ENCODE data around the gene ERN2.
A peak's percentile ranks its signal among the peaks of the same experiment; 100 is the strongest.
"Not testable (repeated sequence)": the region's sequence is repeated elsewhere in the genome, so short reads cannot be mapped to it uniquely, and the experiment has no call there.

ERN2 gene

GRCh38 chr16:23722613-23723240 lies 9.7 kb upstream of the ERN2 start:
- not testable (repeated sequence) for DNase-seq (ENCODE audit: low spot score)

DNA sequence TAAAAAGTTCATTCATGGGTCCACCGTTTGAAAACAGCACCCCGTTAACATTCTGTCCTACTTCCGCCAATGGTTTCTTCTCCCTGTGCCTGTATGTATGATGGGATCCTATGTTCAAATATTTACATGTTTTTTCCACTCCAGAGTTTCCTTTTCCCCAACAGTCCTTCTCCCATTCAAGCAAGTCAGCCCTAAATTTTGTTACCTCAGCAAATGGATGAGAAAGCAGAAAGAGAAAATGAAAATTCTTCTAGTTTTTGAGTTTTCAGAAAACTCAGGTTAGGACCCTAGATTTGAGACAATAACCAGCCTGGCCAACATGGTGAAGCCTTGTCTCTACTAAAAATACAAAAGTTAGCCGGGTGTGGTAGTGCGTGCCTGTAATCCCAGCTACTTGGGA lies 3.5 kb upstream of the ERN2 start:
- DNase-seq (ENCODE audit: low spot score), result no peak

DNA sequence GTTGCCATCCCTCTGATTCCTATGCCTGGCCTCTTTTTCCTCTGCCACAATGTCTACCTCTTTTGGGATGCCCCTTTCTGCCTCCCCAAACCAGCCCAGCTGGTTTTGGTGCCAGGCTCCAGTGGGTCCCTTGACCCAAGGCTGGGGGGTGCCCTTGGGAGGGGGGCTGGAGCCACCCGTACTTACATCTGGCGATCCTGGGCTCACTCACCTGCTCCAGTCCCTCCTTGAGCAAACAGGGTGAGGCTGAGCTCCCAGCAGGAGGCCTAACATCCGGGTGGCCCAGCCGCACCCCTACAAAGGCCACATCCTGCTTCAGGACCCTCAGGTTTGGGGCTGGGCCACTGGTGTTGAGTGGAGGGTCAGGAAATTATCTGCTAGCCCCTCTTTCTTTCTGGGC lies 1.2 kb downstream of the ERN2 start:
- DNase-seq (ENCODE audit: low spot score), result no peak

GRCh38 chr16:23710504-23710903 lies 2.5 kb downstream of the ERN2 start:
- no peak for DNase-seq (ENCODE audit: low spot score)

DNA sequence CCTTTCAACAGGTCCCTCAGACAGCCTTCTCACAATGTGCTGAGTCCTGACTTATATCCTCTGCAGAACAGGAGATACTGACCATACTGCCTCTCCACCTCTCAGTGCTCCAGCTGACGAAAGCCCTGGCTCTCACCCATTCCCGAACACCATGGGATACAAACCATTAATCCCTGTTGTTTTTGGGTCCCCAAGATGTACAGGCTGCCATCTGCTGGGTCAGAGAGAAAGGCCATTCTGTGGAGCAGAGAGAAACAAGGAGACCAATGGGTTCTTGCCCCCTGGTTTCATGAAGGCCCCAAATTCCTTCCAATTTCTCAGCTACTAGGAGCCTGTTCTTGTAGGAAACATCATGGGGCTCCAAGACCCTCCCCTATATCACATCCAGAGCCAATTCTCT lies 3.0 kb downstream of the ERN2 start:
- DNase-seq (ENCODE audit: low spot score), result no peak

DNA sequence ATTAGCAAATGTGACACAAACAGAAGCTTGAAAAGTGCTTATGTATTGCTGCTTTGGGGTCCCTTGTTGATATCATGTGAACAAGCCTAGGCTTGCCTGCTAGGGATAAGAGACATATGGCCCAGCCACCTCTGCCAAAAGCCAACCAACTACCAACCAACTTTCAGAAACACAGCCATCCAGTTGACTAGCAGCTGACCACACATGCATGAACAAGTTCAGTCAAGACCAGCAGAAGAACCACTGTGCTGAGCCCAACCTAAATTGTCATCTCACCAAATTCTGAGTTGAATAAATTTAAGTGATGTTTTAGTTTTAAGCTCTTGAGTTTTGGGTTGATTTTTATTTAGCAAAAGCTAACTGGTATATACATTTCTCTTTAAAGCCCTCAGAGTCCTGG lies 3.5 kb downstream of the ERN2 start:
- DNase-seq (ENCODE audit: low spot score), result no peak

DNA sequence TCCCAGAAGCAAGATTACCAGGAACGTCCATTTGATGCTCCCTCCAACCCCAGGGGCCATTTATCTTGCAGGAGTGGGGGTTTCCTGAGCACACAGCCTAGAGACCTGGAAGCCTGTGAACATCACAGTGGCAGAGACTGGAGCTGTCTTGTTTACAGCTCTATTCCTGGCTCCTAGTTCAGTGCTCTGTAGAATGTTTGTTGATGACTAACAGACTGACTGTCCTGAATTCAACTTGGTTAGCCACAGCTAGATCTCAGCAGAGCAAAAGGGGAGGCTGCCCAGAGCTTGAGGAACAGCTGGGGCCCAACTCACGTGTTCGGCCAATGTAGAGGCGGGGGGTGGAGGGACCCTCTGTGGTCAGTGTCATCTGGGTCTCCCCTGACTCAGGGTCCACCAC lies 6.6 kb downstream of the ERN2 start:
- no peak for DNase-seq (ENCODE audit: low spot score)

DNA sequence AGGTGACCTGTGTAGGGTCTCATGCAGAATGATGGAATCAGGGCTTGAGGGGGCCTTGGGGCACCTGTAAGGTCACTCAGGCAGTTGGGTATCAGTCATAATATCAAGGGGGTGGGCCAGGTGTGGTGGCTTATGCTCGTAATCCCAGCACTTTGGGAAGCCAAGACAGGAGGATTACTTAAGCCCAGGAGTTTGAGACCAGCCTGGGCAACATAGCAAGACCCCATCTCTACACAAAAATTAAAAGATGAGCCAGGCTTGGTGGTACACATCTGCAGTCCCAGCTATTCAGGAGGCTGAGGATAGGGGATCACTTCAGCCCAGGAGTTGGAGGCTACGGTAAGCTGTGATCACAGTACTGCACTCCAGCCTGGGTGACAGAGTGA lies 7.5 kb downstream of the ERN2 start:
- DNase-seq (ENCODE audit: low spot score), result no peak

- no peak for DNase-seq (ENCODE audit: low spot score)
These were observed 8.1 kb downstream of the ERN2 start for GRCh38 chr16:23704772-23705516.

- no peak for DNase-seq (ENCODE audit: low spot score)
These were observed 10.1 kb downstream of the ERN2 start for GRCh38 chr16:23702951-23703350.

DNA sequence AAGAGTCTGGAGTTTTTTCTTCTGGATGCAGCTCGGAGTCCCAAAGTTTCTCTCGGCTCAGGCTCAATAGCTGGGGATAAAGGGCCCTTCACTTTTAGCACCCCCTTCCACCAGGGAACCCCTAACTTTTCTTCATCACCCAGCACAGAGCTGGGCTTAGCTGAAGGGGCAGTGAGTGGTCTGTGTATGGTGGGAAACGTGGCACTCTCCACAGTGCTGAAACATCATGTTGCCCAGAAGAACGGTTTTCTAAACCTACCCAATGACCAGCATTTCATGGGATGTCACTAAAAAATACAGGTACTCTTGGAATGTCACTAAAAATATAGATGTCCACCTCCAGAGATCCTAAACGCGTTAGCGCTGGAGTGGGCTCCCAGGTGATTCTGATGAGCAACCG lies 12.0 kb downstream of the ERN2 start:
- no peak for DNase-seq (ENCODE audit: low spot score)

DNA sequence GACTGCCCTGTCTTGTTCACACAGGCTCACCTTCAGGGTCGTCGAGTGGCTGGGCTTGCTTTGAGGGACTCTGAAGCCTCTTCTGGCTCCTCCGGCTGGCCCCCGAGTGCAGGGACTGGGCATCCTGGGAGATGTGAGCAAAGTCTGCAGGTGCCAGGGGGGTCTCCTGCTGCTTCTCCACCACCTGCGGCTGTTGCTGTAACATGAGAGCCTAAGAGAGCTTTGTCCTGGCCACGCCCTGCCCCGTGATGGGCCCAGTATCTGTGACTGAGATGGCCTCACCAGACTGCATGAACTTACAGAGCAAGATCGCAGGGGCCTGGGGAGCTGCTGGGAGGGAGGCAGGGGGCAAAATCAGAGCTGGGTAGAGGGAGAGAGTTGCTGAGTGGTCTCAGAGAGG lies 12.5 kb downstream of the ERN2 start:
- DNase-seq (ENCODE audit: low spot score), result no peak

- DNase-seq (ENCODE audit: low spot score), result no peak
These were observed 12.9 kb downstream of the ERN2 start for GRCh38 chr16:23700093-23700492.

GRCh38 chr16:23699100-23699499 lies 13.9 kb downstream of the ERN2 start:
- DNase-seq (ENCODE audit: low spot score), result no peak

DNA sequence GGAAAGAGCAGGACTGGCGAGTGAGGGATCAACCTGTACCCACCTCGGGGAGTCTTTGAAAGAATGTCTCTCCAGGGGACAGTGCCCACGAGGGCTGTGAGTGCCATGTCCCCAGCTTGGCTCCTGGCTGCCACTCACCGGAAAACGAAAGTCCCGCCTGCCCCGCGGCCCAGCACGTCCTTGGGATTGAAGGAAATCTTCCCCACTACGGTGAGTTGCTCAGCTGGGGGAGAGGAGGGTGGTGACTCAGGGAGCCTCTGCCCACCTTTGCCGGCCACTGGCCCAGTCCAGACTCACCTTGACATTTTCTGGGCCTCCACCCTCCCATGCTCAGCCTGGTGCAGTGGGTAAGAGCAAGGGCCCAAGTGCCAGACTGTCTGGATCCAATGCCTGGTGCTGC lies 17.3 kb downstream of the ERN2 start:
- DNase-seq (ENCODE audit: low spot score), result no peak

- DNase-seq (ENCODE audit: low spot score), result peak; percentile 40
These were observed 18.2 kb downstream of the ERN2 start for GRCh38 chr16:23694644-23695373.

DNA sequence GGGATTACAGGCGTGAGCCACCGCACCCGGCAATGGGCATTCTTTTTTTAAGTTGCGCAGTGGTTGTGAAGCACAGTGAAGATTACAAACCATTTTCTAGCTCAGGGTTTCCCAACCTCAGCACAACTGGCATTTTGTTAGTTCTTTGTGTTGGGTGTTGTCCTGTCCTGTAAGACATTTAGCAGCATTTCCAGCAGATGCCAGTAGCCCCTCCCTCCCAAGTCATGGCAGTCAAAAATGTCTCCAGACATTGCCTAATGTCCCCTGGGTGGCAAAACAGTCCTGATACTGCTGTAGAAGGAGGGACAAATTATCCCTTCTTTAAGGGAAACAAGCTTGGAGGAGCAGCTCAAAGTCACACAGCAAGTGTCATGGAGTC lies 18.8 kb downstream of the ERN2 start:
- DNase-seq (ENCODE audit: low spot score), result no peak

DNA sequence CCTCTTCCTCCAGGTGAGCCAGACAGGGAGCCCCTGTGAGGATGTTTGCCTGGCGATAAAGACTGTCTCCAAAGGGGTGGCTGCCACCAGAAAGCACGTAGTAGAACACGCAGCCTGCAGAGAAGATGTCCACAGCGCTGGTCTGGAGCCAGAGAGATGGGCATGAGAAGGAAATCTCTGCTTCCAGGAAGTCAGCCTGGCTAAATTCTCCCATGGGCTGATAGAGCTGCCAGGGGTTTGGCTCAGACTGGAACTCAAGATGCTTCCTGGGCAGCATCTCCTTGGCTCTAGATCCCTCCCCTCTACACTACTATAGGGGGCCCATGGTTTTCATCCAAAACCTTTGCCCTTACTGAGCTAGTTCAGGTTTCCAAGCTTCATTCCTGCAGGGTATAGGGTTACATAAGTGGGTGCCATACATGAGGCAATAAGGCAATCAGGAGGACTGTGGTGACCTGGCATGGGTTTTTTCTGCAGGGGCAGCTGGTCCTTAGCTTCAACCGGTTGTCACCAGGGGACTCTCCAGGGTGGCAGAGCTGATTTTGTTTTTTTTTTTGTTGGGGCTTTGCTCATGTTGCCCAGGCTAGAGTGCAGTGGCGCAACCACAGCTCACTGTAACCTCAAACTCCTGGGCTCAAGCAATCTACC lies 20.7 kb downstream of the ERN2 start:
- no peak for DNase-seq (ENCODE audit: low spot score)

- peak; percentile 22 for DNase-seq (ENCODE audit: low spot score)
These were observed 21.4 kb downstream of the ERN2 start for GRCh38 chr16:23691483-23692189.

GRCh38 chr16:23690771-23691482 lies 22.1 kb downstream of the ERN2 start:
- no peak for DNase-seq (ENCODE audit: low spot score)

DNA sequence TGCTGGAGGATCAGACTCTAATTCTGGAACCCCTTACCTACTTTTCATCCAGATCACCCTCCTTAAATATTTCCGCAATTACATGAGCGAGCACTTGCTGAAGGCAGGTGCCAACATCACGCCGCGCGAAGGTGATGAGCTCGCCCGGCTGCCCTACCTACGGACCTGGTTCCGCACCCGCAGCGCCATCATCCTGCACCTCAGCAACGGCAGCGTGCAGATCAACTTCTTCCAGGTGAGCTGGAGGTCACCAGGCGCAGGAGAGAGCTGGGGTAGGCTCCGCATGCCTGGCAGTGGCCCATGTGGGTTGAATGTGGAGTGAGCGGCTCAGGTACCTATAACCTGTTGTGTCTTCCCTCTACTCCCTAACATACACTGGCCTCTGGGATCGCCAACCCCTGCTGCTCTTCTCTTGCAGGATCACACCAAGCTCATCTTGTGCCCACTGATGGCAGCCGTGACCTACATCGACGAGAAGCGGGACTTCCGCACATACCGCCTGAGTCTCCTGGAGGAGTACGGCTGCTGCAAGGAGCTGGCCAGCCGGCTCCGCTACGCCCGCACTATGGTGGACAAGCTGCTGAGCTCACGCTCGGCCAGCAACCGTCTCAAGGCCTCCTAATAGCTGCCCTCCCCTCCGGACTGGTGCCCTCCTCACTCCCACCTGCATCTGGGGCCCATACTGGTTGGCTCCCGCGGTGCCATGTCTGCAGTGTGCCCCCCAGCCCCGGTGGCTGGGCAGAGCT lies 23.4 kb downstream of the ERN2 start:
- DNase-seq (ENCODE audit: low spot score), result no peak

Data from hepatic stellate cell (primary cell).